ENCODE measurements around the gene JARID2. TPM values are rescaled to one million over a fixed set of nuclear protein-coding genes. Genes with fewer than 3 reads are reported as not detected.

JARID2 gene
- total RNA-seq, 1 experiment from 2014 or later = 23.6 TPM

DNA sequence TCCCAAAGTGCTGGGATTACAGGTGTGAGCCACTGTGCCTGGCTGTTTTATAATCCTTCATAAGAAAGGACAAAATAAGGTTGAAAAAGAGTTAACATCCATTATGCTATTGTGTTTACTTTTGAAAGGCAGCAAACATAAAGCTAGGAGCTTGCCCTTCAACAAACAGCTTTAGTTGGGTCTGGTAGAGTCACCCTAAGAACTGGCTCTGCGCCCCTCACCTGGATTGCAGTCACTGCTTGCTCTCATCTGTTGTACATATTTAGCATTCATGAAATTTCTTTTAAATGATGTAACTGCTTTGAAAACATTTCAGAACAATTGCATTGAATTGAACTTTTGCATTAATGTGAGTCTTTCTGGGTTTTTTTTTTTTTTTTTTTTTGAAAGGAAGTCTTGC lies 38.9 kb downstream of the JARID2 start:
- Histone ChIP-seq H3K9me2 (ENCODE audit: insufficient read depth) (no peaks in the 10 kb centered on the region), H3K4me2 (ENCODE audit: low read length) (peak overlapping the region; percentile 81), H3K9ac (ENCODE audit: low read length) (peak overlapping the region; percentile 66), H3K79me2 (ENCODE audit: insufficient read depth, low read length) (peaks cover 86% of the 10 kb centered on the region), H4K20me1 (ENCODE audit: insufficient read depth) (no peaks in the 10 kb centered on the region), H2AFZ (ENCODE audit: low read depth, low read length, poor library complexity, severe bottlenecking) (no peak overlapping the region), H3K27me3 (ENCODE audit: insufficient read depth, low read length) (no peaks in the 10 kb centered on the region), H3K4me3 (replicated peaks in 1 of 2; ENCODE audit: low read depth in 1 of 2, low read length in 2 of 2) (peak overlapping the region in 1 of 2 experiments; percentile 13; a peak in 1 of 4 replicates), H3K4me1 (ENCODE audit: control insufficient read depth in 1 of 2, insufficient read depth in 2 of 2, low read length in 2 of 2) (peaks cover 32 to 75% of the 10 kb centered on the region in 2 experiments), H3K9me3 (ENCODE audit: control insufficient read depth in 1 of 2, insufficient read depth in 1 of 2, low read depth in 1 of 2, low read length in 2 of 2) (no peaks in the 10 kb centered on the region), H3K36me3 (ENCODE audit: control insufficient read depth in 1 of 2, insufficient read depth in 2 of 2, low read length in 2 of 2) (no peaks in the 10 kb centered on the region), H3K27ac (ENCODE audit: low read depth, low read length) (no peak overlapping the region)
- ChIA-PET CTCF (no interaction called here), RAD21 (ENCODE audit: low non-redundant PET in 1 of 2, low total read pairs in 2 of 2, uncharacterized antibody in 2 of 2, unreplicated experiment in 2 of 2) (interaction anchor here in 1 of 2 experiments (0.7 kb wide), 1 partner anchor 283 kb away, joined by 3 read pairs; no protein-coding TSS in a partner anchor), POLR2A (no interaction called here)
- BruUV-seq (replicated peaks) = no TSS peak
- TF ChIP-seq CEBPB (IDR thresholded peaks at IDR 0.05; ENCODE audit: low read depth) (peak; percentile 27; the same call in 1 of the 2 replicates), CTCF (IDR thresholded peaks at IDR 0.05 in 2 of 3, conservative IDR thresholded peaks at IDR 0.05 in 1 of 3; ENCODE audit: borderline replicate concordance in 1 of 3, insufficient read depth in 1 of 3, low read depth in 2 of 3, low read length in 2 of 3) (no peak)
- ATAC-seq = no peak
- intact Hi-C loops (cut with micrococcal nuclease) = no loop called here
- no peak for DNase-seq (ENCODE audit: low read depth, low spot score)

GRCh38 chr6:15285682-15286294 lies 39.9 kb downstream of the JARID2 start:
- Histone ChIP-seq H2AFZ (ENCODE audit: low read depth, low read length, poor library complexity, severe bottlenecking) (no peak overlapping the region), H3K9me3 (ENCODE audit: control insufficient read depth in 1 of 2, insufficient read depth in 1 of 2, low read depth in 1 of 2, low read length in 2 of 2) (no peaks in the 10 kb centered on the region), H3K27ac (ENCODE audit: low read depth, low read length) (no peak overlapping the region), H3K4me2 (ENCODE audit: low read length) (no peak overlapping the region), H3K9ac (ENCODE audit: low read length) (no peak overlapping the region), H4K20me1 (ENCODE audit: insufficient read depth) (no peaks in the 10 kb centered on the region), H3K27me3 (ENCODE audit: insufficient read depth, low read length) (no peaks in the 10 kb centered on the region), H3K9me2 (ENCODE audit: insufficient read depth) (no peaks in the 10 kb centered on the region), H3K36me3 (ENCODE audit: control insufficient read depth in 1 of 2, insufficient read depth in 2 of 2, low read length in 2 of 2) (no peaks in the 10 kb centered on the region), H3K4me3 (replicated peaks in 1 of 2; ENCODE audit: low read depth in 1 of 2, low read length in 2 of 2) (no peak overlapping the region), H3K79me2 (ENCODE audit: insufficient read depth, low read length) (peaks cover 84% of the 10 kb centered on the region), H3K4me1 (ENCODE audit: control insufficient read depth in 1 of 2, insufficient read depth in 2 of 2, low read length in 2 of 2) (peaks cover 35 to 83% of the 10 kb centered on the region in 2 experiments)
- ChIA-PET CTCF (no interaction called here), POLR2A (no interaction called here), RAD21 (ENCODE audit: low non-redundant PET in 1 of 2, low total read pairs in 2 of 2, uncharacterized antibody in 2 of 2, unreplicated experiment in 2 of 2) (interaction anchor here in 1 of 2 experiments (0.7 kb wide), 1 partner anchor 284 kb away, joined by 3 read pairs; no protein-coding TSS in a partner anchor)
- DNase-seq (ENCODE audit: low read depth, low spot score) = no peak
- no TSS peak for BruUV-seq (replicated peaks)
- intact Hi-C loops (cut with micrococcal nuclease) = no loop called here
- no peak for ATAC-seq
- TF ChIP-seq POLR2A (IDR thresholded peaks at IDR 0.05; ENCODE audit: borderline replicate concordance, extremely low read depth, insufficient read depth, insufficient read length) = no peak
- no peak for TF ChIP-seq SRF (IDR thresholded peaks at IDR 0.05; ENCODE audit: low read depth)
- no peak for TF ChIP-seq FOSL1 (IDR thresholded peaks at IDR 0.05; ENCODE audit: low read depth)
- no peak for TF ChIP-seq TCF7L2 (IDR thresholded peaks at IDR 0.05; ENCODE audit: borderline replicate concordance, extremely low read depth, insufficient read depth, insufficient read length)
- TF ChIP-seq EZH2phosphoT487 (IDR thresholded peaks at IDR 0.05; ENCODE audit: borderline replicate concordance) = no peak
- TF ChIP-seq EGR1 (IDR thresholded peaks at IDR 0.05; ENCODE audit: low read depth) = no peak
- TF ChIP-seq ZBTB33 (IDR thresholded peaks at IDR 0.05; ENCODE audit: extremely low read depth, insufficient replicate concordance, low read length) = no peak
- no peak for TF ChIP-seq ELF1 (IDR thresholded peaks at IDR 0.05; ENCODE audit: borderline replicate concordance, low read depth)
- peak; percentile 15 to 39 (median 22); a peak in 3 of 6 replicates for TF ChIP-seq CTCF (IDR thresholded peaks at IDR 0.05 in 2 of 3, conservative IDR thresholded peaks at IDR 0.05 in 1 of 3; ENCODE audit: borderline replicate concordance in 1 of 3, insufficient read depth in 1 of 3, low read depth in 2 of 3, low read length in 2 of 3)
- TF ChIP-seq EZH2 (IDR thresholded peaks at IDR 0.05) = no peak
- no peak for TF ChIP-seq YY1 (IDR thresholded peaks at IDR 0.05; ENCODE audit: extremely low read depth, insufficient replicate concordance, low read depth, low read length)
